NCI-H748 (cell line): ENCODE data around the gene DYNC1LI1.

Experiments used
- DNase-seq: peaks from one replicate; lab custom pipeline; 2025; ENCODE audit not compliant: unreplicated experiment; lab: John Stamatoyannopoulos, UW

DYNC1LI1 gene

DNA sequence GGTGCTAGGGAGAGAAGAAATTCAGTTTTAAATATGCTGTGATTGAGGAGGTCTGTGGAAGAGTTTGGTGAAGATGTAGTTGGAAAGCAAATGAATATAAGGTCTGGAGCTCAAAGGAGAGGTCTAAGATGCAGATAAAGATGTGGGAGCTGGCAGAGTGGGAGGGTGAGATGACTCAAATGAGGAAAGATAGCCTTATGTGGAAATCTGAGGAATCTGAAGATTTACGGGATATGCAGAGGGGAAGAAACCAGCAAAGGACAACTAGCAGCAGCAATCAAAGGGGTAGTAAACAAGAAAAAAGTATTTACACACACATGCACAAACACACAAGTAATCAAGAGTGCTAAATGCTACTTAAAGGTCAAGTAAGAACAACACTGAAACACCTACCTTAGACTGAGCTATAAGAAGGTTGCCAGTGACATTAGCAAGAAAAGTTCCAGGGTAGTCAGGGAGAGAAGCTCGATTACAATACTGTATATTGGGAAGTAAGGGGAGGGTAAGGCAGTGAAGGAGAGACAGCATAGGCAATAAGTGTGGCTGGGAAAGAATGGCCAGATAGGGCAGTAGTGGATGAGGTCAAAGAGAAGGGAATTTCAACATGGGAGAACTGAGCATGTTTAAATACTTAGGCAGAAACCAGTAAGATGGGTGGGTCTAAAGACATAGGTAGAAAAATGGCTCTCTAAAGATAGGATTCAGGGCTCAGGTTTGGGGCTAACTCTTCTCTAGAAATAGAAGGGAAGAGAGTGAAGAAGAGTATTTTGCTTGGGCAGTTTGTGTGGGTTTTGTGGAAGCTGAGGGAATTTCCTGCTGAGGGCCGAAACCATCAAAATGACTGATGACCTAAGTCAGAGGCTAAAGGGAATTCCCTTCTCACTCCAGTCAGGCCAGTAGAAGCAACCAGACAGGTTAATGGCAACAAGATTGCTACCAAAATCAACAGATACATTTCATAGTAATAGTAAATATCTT, 76.9 kb downstream of the DYNC1LI1 start:
- no peak for DNase-seq

DNA sequence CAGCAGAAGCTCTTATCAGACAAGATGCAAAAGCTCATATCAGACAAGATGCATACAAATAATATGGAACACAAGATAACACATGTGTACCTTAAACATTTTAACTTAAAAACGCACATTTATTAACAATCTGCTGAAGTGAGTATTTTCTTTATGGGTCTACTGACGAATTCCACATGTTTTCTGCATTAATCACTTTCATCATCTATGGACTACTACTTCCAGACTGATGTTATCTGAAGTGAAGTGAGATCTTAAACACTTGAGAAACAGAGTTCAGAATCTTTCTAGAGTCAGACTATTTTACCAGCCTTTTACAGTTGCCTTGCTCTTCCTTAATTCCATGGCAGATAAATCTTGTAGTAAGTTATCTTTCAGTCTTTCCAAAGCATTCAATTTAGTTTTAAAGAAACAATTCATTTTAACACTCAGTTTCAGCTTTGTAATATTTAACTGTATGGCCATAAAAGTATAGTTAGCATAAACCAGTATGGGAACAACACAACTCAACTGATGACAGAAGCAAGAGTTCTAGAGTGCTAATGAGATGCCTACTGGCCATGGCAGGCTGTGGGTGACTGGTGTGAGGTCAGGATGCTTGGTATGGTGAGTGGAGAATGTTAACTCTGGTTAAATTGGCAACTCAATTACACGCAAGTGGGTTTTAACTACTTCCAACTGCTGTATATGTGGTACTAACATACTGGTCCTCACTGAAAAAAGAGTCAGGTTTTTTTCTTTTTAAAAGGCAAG, 77.8 kb downstream of the DYNC1LI1 start:
- no peak for DNase-seq

DNA sequence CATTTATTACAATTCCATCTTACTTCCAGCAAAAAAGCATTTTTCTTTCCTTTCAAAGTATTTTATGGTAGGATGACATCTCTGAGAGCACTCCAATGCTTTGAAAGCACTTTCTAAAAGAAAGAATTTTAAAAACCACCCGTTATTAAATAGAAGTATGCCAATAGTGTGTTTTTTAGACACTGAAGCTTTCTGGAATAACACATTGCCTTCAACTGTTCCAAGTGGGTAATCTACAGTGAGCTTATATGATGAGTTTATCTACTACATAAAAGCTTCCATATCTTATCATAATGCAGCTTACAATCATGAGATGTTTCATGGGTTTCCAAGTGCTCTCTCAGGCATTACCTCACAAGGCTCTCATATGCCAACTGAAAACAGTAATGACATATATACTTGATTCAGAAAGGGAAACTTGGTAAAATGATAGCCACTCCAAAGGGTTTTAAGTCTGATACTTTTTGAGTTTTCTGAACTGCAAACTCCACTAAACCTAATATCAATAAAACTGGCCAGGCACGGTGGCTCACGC, 82.1 kb downstream of the DYNC1LI1 start:
- DNase-seq, result no peak

DNA sequence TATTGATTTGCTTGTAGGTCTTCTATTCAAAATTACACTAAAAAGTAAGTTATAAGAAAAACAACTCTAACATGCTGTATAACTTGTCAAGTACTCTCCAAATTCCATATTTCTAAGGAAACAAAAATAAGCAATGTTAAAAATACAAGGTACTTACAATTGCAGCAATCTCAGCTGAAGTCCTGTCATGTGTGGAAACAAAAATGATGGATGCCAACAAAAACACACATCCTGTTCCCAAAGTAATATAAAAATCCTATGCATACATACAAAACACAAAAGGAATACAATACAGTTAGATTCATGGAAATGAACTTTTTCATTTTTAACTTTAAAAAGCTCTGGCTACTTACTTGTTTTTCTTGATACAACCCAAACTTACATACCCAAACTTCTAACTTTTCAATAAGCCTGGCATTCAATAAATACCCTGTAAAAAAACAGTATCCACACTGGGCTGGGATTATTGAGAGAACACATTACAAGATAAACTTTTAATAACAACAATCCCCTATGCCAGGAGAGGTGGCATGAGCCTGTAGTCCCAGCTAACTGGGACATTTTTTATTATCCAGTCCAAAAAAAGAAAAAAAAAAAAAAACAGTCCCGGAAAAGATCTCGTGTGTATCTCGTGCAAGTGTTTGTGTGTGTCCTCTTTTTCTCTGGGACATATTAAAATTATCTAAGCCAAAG, 82.7 kb downstream of the DYNC1LI1 start:
- no peak for DNase-seq

DNA sequence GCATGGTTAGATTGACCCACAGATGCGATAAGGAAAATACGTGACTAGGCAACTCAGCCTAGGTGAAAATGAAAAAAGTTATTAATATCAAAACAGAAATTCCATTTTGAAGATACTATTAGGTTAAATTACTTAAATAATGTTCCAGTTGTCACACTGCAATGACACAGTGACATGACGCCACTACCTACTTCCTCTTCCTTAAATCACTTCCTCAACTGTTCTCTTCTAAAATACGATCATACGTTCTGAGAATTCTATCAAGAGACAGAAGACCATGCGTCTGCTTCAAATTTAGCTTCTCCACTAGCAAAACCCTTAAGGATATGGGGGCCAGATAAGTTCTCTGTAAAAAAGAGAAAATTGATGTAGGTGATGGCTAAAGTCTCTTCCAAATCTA, 86.2 kb downstream of the DYNC1LI1 start:
- DNase-seq, result no peak

DNA sequence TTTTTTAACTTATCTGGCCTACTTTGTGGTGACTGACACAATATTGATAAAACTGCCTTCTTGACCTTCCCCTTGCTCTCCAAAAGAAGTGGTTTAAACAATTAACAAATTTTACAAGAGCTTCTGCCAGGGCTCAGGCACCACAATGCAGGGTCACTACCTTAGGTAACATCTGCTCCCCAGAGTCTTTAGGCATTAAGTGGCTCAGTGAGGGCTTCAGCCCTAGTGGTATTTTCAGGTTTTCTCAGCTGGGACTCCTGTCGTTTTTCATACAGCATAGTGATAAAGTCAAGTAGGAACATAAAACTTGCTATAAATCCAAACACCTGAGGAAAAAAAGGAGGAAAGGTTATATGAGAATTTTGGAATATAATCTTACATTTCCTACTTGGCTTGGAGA, 86.9 kb downstream of the DYNC1LI1 start:
- no peak for DNase-seq

DNA sequence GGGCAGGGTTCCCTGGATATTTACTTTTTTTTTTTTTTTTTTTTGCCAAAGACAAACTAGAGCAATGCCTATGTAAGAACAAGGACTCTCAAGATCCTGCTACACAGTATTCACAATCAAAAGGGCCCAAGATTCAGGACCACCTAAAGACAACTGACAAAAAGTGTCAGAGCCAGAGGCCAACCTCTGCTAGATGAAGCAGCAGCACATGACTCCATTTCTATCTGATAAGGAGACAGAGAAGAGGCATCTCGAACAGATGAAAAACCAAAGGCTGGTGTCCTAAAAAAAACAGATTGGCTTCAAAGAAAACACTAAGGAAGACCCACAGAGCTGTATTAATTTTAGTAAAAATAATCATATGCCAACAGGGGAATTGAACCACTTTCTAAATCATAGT, 88.0 kb downstream of the DYNC1LI1 start:
- DNase-seq, result no peak

DNA sequence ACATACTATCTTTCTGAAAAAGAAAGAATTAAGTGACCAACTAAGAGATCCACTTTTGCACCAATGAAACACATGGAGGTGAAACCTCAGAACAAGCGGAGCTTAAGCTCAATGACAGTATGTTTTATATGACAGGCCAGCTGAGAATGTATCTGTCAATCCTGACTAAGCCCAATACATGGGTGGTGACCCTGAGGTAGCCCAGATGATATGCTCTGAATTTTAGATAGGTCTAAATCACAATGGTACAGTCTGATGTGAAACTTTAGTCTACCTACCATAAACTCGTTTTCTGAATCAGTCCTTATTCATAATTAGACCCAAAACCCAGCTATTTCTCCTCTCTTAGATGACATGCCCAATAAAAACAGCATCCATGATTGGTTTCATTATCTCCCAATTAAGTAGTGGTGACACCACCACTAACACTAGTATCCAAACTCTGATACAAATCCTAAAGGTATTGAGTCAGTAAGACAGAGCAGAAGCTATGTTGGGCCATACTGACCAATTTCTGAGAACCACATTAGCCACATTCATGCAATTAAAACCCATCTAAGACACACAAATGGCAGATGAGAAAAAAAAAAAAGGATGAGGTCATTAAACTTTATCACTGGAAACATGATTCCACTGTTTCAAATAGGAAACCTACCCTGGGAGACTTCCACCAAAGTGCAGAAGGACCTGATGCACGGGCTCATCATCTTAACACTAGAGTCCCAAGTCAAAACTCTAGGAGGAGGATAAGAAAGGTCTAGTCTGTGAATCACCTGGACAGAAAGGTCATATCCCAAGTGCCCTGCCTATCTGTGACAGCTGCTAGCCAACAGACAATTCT, 88.6 kb downstream of the DYNC1LI1 start:
- no peak for DNase-seq

DNA sequence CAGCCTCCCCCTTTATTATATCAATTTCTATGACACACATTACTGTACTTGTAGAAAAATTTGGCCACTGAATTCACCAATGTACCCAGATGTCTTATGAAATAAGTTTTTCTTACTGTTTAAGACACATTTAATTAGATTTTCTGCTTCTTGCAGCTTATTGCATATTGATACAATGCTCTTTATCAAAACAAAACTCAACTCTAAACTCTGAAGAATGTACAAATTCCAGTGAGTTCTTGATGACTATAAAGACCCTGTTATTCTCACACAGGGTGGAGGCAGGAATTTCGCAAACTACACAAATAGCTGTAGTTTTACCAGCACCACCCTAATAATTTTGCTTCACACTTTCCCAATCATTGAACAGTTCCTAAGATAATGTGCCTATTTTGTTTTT, 90.1 kb downstream of the DYNC1LI1 start:
- no peak for DNase-seq
